GM23338 (cell line): ENCODE data around the gene R3HDM2. TPM values are rescaled to one million over a fixed set of nuclear protein-coding genes. Genes with fewer than 3 reads are reported as not detected.

Experiments
- ATAC-seq: fragments of 200-7000 bp; cut with Tn5 transposase; 3 replicates; pipeline ENCODE4 v1.9.1; 2020
- DNase-seq: peaks from one replicate; pipeline ENCODE4 v3.0.0-alpha.2; 2015; ENCODE audit warnings: low spot score
- H2AFZ ChIP-seq: fragments of 200-600 bp; sonication (generic); 2 replicates; pipeline ENCODE4 v1.8.0; 2016; ENCODE audit warnings: antibody characterized with exemption, mild to moderate bottlenecking, moderate library complexity
- H3F3A ChIP-seq: fragments of 200-600 bp; sonication (generic); replicated peaks from 2 replicates; pipeline ENCODE4 v1.8.0; 2017; ENCODE audit warnings: antibody characterized with exemption, mixed run types, low read depth
- H3K27ac ChIP-seq: fragments of 200-600 bp; sonication (generic); 2 replicates; pipeline ENCODE4 v1.6.1; 2016; ENCODE audit warnings: low read depth
- H3K27me3 ChIP-seq: fragments of 200-600 bp; sonication (generic); 2 replicates; pipeline ENCODE4 v1.8.0; 2016; ENCODE audit warnings: mild to moderate bottlenecking, mixed run types, moderate library complexity; ENCODE audit not compliant: insufficient read depth
- H3K36me3 ChIP-seq: fragments of 200-600 bp; sonication (generic); 2 replicates; pipeline ENCODE4 v1.8.0; 2016; ENCODE audit warnings: mild to moderate bottlenecking; ENCODE audit not compliant: insufficient read depth
- H3K4me1 ChIP-seq: fragments of 200-600 bp; sonication (generic); 2 replicates; pipeline ENCODE4 v1.8.0; 2016; ENCODE audit warnings: mild to moderate bottlenecking, moderate library complexity; ENCODE audit not compliant: insufficient read depth
- H3K4me2 ChIP-seq: fragments of 200-600 bp; sonication (generic); 2 replicates; pipeline ENCODE4 v1.7.1; 2017; ENCODE audit warnings: mixed run types
- H3K4me3 ChIP-seq: fragments of 200-600 bp; sonication (generic); 2 replicates; pipeline ENCODE4 v1.6.1; 2016; ENCODE audit warnings: mixed run types
- H3K79me2 ChIP-seq: fragments of 200-600 bp; sonication (generic); replicated peaks from 2 replicates; pipeline ENCODE4 v1.8.0; 2017; ENCODE audit warnings: mild to moderate bottlenecking; ENCODE audit not compliant: insufficient read depth
- H3K9me2 ChIP-seq: fragments of 200-600 bp; sonication (generic); 2 replicates; pipeline ENCODE4 v1.8.0; 2017; ENCODE audit not compliant: insufficient read depth
- H4K20me1 ChIP-seq: fragments of 200-600 bp; sonication (generic); replicated peaks from 2 replicates; pipeline ENCODE4 v1.8.0; 2017; ENCODE audit warnings: mild to moderate bottlenecking; ENCODE audit not compliant: insufficient read depth
- H3K27ac Mint-ChIP-seq: 2 replicates; pipeline ENCODE4 v1.8.0; 2020; ENCODE audit warnings: inconsistent platforms, mild to moderate bottlenecking, moderate library complexity, mixed read lengths
- H3K27me3 Mint-ChIP-seq: 3 replicates; pipeline ENCODE4 v1.8.0; 2022; ENCODE audit warnings: low read depth, mild to moderate bottlenecking, moderate library complexity, mixed read lengths, inconsistent platforms; ENCODE audit not compliant: insufficient read depth, poor library complexity
- H3K36me3 Mint-ChIP-seq: 3 replicates; pipeline ENCODE4 v1.8.0; 2021; ENCODE audit warnings: low read depth, mild to moderate bottlenecking, inconsistent platforms, moderate library complexity, mixed read lengths
- H3K4me1 Mint-ChIP-seq: 3 replicates; pipeline ENCODE4 v1.8.0; 2020; ENCODE audit warnings: mild to moderate bottlenecking, inconsistent platforms, mixed read lengths
- H3K4me3 Mint-ChIP-seq: 3 replicates; pipeline ENCODE4 v1.8.0; 2021; ENCODE audit warnings: moderate library complexity, mild to moderate bottlenecking, inconsistent platforms, mixed read lengths
- H3K9me3 Mint-ChIP-seq: 3 replicates; pipeline ENCODE4 v1.8.0; 2020; ENCODE audit warnings: moderate library complexity, mild to moderate bottlenecking, inconsistent platforms, mixed read lengths
- CREB1 ChIP-seq: fragments of 250-450 bp; sonication (Bioruptor Pico); IDR thresholded peaks from 2 replicates; pipeline ENCODE4 v1.5.0; 2020; ENCODE audit warnings: low read depth, mild to moderate bottlenecking, moderate library complexity
- EZH2 ChIP-seq: fragments of 200-600 bp; sonication (generic); IDR thresholded peaks from one replicate; pipeline ENCODE4 v1.8.0; 2017; ENCODE audit warnings: antibody characterized with exemption, mild to moderate bottlenecking, low read depth; ENCODE audit not compliant: unreplicated experiment
- EZH2phosphoT487 ChIP-seq: fragments of 200-600 bp; sonication (generic); IDR thresholded peaks from one replicate; pipeline ENCODE4 v1.8.1; 2018; ENCODE audit warnings: antibody characterized with exemption; ENCODE audit not compliant: unreplicated experiment
- JUNB ChIP-seq: IDR thresholded peaks from one replicate; pipeline ENCODE4 v1.6.1; 2016; ENCODE audit warnings: antibody characterized with exemption; ENCODE audit not compliant: unreplicated experiment
- NANOG ChIP-seq: IDR thresholded peaks from 2 replicates; pipeline ENCODE4 v1.6.1; 2016; ENCODE audit warnings: antibody characterized with exemption, borderline replicate concordance
- POLR2AphosphoS5 ChIP-seq: IDR thresholded peaks from 2 replicates; pipeline ENCODE4 v1.6.1; 2016; ENCODE audit warnings: antibody characterized with exemption, low read depth
- REST ChIP-seq: IDR thresholded peaks from one replicate; pipeline ENCODE4 v1.6.1; 2018; ENCODE audit warnings: antibody characterized with exemption; ENCODE audit not compliant: unreplicated experiment
- STAT1 ChIP-seq: IDR thresholded peaks from one replicate; pipeline ENCODE4 v1.6.1; 2016; ENCODE audit warnings: antibody characterized with exemption; ENCODE audit not compliant: unreplicated experiment
- ZNF114 ChIP-seq: fragments of 250-450 bp; sonication (Bioruptor Pico); IDR thresholded peaks from 2 replicates; pipeline ENCODE4 v1.5.0; 2020; ENCODE audit warnings: mild to moderate bottlenecking, moderate library complexity
- ZNF331 ChIP-seq: fragments of 250-450 bp; sonication (Bioruptor Pico); IDR thresholded peaks from 2 replicates; pipeline ENCODE4 v1.5.0; 2020; ENCODE audit warnings: low read depth, mild to moderate bottlenecking, moderate library complexity
- polyA plus RNA-seq: library from polyadenylated mRNA; unstranded; fragments of >200 nt; fragmentation: Nextera tagmentation; extraction: Ambion mirVana; gene quantifications from 2 replicates; pipeline ENCODE4 v1.2.1, GENCODE V29; 2016
- total RNA-seq: library from RNA; depleted of rRNA; stranded (reverse); fragments of >200 nt; shearing (Covaris generic); gene quantifications from 2 replicates; pipeline ENCODE4 v1.2.3, GENCODE V29; 2014
- TF ChIP-seq, protein P1 (sequence below): IDR thresholded peaks from 2 replicates; pipeline ENCODE4 v1.6.1; 2016; ENCODE audit warnings: antibody characterized with exemption
- TF ChIP-seq, protein P2 (sequence below): fragments of 250-450 bp; sonication (Bioruptor Pico); IDR thresholded peaks from 2 replicates; pipeline ENCODE4 v1.5.0; 2020; ENCODE audit warnings: mild to moderate bottlenecking, moderate library complexity
- TF ChIP-seq, protein P3 (sequence below), 2 experiments: fragments of 200-600 bp in 1 of 2; sonication (generic) in 1 of 2; conservative IDR thresholded peaks; 2 replicates each; pipeline versions ENCODE4 v1.5.1 to v1.6.1; 2016 to 2017; ENCODE audit warnings: antibody characterized with exemption in 2 of 2, low read depth in 2 of 2, mild to moderate bottlenecking in 2 of 2, moderate library complexity in 1 of 2

R3HDM2 gene
- total and polyA plus RNA-seq, 2 experiments from 2014 or later = 9.6 to 19.6 TPM

DNA sequence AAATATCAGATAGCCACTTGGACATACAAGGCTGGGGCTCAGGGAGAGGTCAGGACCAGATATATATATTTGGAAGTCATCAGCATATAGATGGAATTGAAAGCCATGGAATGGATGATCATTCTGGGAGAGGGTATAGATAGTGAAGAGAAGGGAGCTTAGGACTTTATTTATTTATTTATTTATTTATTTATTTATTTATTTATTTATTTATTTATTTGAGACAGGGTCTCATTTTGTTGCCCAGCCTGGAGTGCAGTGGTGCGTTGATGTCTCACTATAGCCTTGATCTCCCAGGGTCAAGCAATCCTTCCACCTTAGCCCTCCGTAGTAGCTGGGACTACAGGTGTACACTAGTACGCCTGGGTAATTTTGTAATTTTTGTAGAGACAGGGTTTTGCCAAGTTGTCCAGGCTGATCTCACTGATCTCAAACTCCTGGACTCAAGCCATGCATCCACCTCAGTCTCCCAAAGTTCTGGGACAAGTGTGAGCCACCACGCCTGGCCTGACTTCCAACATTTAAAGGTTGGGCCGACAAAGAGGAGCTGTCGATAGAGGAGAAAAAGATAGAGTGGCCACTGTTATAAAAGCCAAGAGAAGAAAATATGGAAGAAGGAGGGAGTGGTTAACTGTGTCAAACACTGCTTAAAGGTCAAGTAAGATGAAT, 15.6 kb upstream of the R3HDM2 start (continued):
- TF ChIP-seq EZH2 = no peak

- no peak for ATAC-seq
- H2AFZ ChIP-seq = no peak overlapping the region
Measured at GRCh38 chr12:57444744-57445143, 13.9 kb upstream of the R3HDM2 start.

More at GRCh38 chr12:57444744-57445143, 13.9 kb upstream of the R3HDM2 start:
- Histone ChIP-seq H3F3A (no peaks in the 10 kb centered on the region), H3K4me2 (no peak overlapping the region), H3K27me3 (no peaks in the 10 kb centered on the region), H3K79me2 (no peaks in the 10 kb centered on the region), H4K20me1 (no peaks in the 10 kb centered on the region), H3K36me3 (no peaks in the 10 kb centered on the region), H3K4me3 (no peak overlapping the region), H3K4me1 (no peaks in the 10 kb centered on the region), H3K9me2 (no peaks in the 10 kb centered on the region), H3K27ac (no peak overlapping the region)
- no peak for DNase-seq
- H3K4me1 Mint-ChIP-seq = no peaks in the 10 kb centered on the region
- peaks cover 18% of the 10 kb centered on the region for H3K9me3 Mint-ChIP-seq
- TF ChIP-seq, protein P1, sequence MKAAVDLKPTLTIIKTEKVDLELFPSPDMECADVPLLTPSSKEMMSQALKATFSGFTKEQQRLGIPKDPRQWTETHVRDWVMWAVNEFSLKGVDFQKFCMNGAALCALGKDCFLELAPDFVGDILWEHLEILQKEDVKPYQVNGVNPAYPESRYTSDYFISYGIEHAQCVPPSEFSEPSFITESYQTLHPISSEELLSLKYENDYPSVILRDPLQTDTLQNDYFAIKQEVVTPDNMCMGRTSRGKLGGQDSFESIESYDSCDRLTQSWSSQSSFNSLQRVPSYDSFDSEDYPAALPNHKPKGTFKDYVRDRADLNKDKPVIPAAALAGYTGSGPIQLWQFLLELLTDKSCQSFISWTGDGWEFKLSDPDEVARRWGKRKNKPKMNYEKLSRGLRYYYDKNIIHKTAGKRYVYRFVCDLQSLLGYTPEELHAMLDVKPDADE = no peak
- TF ChIP-seq CREB1 (CRISPR knock-in tag) (no peak), EZH2phosphoT487 (no peak), ZNF114 (CRISPR knock-in tag) (no peak), EZH2 (no peak), POLR2AphosphoS5 (no peak), NANOG (no peak), ZNF331 (CRISPR knock-in tag) (no peak), REST (no peak), STAT1 (no peak), JUNB (no peak)
- TF ChIP-seq, protein P2, sequence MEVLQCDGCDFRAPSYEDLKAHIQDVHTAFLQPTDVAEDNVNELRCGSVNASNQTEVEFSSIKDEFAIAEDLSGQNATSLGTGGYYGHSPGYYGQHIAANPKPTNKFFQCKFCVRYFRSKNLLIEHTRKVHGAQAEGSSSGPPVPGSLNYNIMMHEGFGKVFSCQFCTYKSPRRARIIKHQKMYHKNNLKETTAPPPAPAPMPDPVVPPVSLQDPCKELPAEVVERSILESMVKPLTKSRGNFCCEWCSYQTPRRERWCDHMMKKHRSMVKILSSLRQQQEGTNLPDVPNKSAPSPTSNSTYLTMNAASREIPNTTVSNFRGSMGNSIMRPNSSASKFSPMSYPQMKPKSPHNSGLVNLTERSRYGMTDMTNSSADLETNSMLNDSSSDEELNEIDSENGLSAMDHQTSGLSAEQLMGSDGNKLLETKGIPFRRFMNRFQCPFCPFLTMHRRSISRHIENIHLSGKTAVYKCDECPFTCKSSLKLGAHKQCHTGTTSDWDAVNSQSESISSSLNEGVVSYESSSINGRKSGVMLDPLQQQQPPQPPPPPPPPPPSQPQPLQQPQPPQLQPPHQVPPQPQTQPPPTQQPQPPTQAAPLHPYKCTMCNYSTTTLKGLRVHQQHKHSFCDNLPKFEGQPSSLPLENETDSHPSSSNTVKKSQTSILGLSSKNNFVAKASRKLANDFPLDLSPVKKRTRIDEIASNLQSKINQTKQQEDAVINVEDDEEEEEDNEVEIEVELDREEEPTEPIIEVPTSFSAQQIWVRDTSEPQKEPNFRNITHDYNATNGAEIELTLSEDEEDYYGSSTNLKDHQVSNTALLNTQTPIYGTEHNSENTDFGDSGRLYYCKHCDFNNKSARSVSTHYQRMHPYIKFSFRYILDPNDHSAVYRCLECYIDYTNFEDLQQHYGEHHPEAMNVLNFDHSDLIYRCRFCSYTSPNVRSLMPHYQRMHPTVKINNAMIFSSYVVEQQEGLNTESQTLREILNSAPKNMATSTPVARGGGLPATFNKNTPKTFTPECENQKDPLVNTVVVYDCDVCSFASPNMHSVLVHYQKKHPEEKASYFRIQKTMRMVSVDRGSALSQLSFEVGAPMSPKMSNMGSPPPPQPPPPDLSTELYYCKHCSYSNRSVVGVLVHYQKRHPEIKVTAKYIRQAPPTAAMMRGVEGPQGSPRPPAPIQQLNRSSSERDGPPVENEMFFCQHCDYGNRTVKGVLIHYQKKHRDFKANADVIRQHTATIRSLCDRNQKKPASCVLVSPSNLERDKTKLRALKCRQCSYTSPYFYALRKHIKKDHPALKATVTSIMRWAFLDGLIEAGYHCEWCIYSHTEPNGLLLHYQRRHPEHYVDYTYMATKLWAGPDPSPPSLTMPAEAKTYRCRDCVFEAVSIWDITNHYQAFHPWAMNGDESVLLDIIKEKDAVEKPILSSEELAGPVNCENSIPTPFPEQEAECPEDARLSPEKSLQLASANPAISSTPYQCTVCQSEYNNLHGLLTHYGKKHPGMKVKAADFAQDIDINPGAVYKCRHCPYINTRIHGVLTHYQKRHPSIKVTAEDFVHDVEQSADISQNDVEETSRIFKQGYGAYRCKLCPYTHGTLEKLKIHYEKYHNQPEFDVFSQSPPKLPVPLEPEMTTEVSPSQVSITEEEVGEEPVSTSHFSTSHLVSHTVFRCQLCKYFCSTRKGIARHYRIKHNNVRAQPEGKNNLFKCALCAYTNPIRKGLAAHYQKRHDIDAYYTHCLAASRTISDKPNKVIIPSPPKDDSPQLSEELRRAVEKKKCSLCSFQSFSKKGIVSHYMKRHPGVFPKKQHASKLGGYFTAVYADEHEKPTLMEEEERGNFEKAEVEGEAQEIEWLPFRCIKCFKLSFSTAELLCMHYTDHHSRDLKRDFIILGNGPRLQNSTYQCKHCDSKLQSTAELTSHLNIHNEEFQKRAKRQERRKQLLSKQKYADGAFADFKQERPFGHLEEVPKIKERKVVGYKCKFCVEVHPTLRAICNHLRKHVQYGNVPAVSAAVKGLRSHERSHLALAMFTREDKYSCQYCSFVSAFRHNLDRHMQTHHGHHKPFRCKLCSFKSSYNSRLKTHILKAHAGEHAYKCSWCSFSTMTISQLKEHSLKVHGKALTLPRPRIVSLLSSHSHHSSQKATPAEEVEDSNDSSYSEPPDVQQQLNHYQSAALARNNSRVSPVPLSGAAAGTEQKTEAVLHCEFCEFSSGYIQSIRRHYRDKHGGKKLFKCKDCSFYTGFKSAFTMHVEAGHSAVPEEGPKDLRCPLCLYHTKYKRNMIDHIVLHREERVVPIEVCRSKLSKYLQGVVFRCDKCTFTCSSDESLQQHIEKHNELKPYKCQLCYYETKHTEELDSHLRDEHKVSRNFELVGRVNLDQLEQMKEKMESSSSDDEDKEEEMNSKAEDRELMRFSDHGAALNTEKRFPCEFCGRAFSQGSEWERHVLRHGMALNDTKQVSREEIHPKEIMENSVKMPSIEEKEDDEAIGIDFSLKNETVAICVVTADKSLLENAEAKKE = no peak
- TF ChIP-seq, protein P3, sequence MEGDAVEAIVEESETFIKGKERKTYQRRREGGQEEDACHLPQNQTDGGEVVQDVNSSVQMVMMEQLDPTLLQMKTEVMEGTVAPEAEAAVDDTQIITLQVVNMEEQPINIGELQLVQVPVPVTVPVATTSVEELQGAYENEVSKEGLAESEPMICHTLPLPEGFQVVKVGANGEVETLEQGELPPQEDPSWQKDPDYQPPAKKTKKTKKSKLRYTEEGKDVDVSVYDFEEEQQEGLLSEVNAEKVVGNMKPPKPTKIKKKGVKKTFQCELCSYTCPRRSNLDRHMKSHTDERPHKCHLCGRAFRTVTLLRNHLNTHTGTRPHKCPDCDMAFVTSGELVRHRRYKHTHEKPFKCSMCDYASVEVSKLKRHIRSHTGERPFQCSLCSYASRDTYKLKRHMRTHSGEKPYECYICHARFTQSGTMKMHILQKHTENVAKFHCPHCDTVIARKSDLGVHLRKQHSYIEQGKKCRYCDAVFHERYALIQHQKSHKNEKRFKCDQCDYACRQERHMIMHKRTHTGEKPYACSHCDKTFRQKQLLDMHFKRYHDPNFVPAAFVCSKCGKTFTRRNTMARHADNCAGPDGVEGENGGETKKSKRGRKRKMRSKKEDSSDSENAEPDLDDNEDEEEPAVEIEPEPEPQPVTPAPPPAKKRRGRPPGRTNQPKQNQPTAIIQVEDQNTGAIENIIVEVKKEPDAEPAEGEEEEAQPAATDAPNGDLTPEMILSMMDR (conservative IDR thresholded peaks at IDR 0.05; ENCODE audit: low read depth in 2 of 2) = no peak
- peaks cover 9% of the 10 kb centered on the region for H3K27me3 Mint-ChIP-seq
- no peak overlapping the region for H3K4me3 Mint-ChIP-seq
- peaks cover 12% of the 10 kb centered on the region for H3K36me3 Mint-ChIP-seq
- H3K27ac Mint-ChIP-seq = no peak overlapping the region
